ENCODE measurements around the gene STIM1. TPM values are rescaled to one million over a fixed set of nuclear protein-coding genes. Genes with fewer than 3 reads are reported as not detected.

The STIM1 gene
- total RNA-seq, 2 experiments from 2014 or later, result 111 to 113 TPM

- Mint-ChIP-seq H3K27ac (no peak overlapping the region), H3K4me1 (peaks cover 9% of the 10 kb centered on the region), H3K4me3 (no peak overlapping the region), H3K36me3 (ENCODE audit: low read depth) (peaks cover 37% of the 10 kb centered on the region), H3K27me3 (no peaks in the 10 kb centered on the region), H3K9me3 (no peaks in the 10 kb centered on the region)
- no peak for DNase-seq
- POLR2A ChIA-PET, result interaction anchor here (1.5 kb wide), 1 partner anchor 10 kb away, joined by 6 read pairs; no protein-coding TSS in a partner anchor
- CTCF ChIA-PET, result no interaction called here
Measured at GRCh38 chr11:3929232-3929631, 73.8 kb downstream of the STIM1 start.

GRCh38 chr11:3929649-3930048, 74.2 kb downstream of the STIM1 start:
- Mint-ChIP-seq H3K4me3 (no peak overlapping the region), H3K9me3 (no peaks in the 10 kb centered on the region), H3K27me3 (no peaks in the 10 kb centered on the region), H3K4me1 (peaks cover 13% of the 10 kb centered on the region), H3K36me3 (ENCODE audit: low read depth) (peaks cover 41% of the 10 kb centered on the region), H3K27ac (no peak overlapping the region)
- CTCF ChIA-PET, result no interaction called here
- no peak for DNase-seq
- POLR2A ChIA-PET, result interaction anchor here (1.0 to 1.5 kb wide), 2 partner anchors 9 to 18 kb away, joined by 4 to 6 read pairs; no protein-coding TSS in a partner anchor

- peaks cover 28% of the 10 kb centered on the region for H3K4me1 Mint-ChIP-seq
- POLR2A ChIA-PET, result interaction anchor here (0.6 to 1.1 kb wide), 2 partner anchors 21 to 78 kb away, joined by 3 to 6 read pairs; partner anchors contain the start of gene STIM1
- H3K9me3 Mint-ChIP-seq, result no peaks in the 10 kb centered on the region
- no peak for DNase-seq
- peaks cover 59% of the 10 kb centered on the region for H3K36me3 Mint-ChIP-seq (ENCODE audit: low read depth)
- H3K27me3 Mint-ChIP-seq, result no peaks in the 10 kb centered on the region
- no peak overlapping the region for H3K4me3 Mint-ChIP-seq
- CTCF ChIA-PET, result no interaction called here
- no peak overlapping the region for H3K27ac Mint-ChIP-seq
Measured at GRCh38 chr11:3932698-3933097, 77.2 kb downstream of the STIM1 start.

- H3K4me1 Mint-ChIP-seq, result peaks cover 29% of the 10 kb centered on the region
- POLR2A ChIA-PET, result interaction anchor here (0.6 to 1.1 kb wide), 2 partner anchors 22 to 78 kb away, joined by 3 to 6 read pairs; partner anchors contain the start of gene STIM1
- DNase-seq, result no peak
- H3K4me3 Mint-ChIP-seq, result no peak overlapping the region
- H3K36me3 Mint-ChIP-seq (ENCODE audit: low read depth), result peaks cover 59% of the 10 kb centered on the region
- no peaks in the 10 kb centered on the region for H3K27me3 Mint-ChIP-seq
- no peak overlapping the region for H3K27ac Mint-ChIP-seq
- CTCF ChIA-PET, result no interaction called here
- no peaks in the 10 kb centered on the region for H3K9me3 Mint-ChIP-seq
Measured at GRCh38 chr11:3933165-3933628, 77.7 kb downstream of the STIM1 start.

GRCh38 chr11:3934658-3935057, 79.2 kb downstream of the STIM1 start:
- H3K9me3 Mint-ChIP-seq, result no peaks in the 10 kb centered on the region
- H3K4me3 Mint-ChIP-seq, result no peak overlapping the region
- H3K4me1 Mint-ChIP-seq, result peaks cover 36% of the 10 kb centered on the region
- ChIA-PET CTCF (no interaction called here), POLR2A (no interaction called here)
- H3K27me3 Mint-ChIP-seq, result no peaks in the 10 kb centered on the region
- no peak overlapping the region for H3K27ac Mint-ChIP-seq
- peaks cover 50% of the 10 kb centered on the region for H3K36me3 Mint-ChIP-seq (ENCODE audit: low read depth)
- no peak for DNase-seq

- no peak for DNase-seq
- Mint-ChIP-seq H3K9me3 (no peaks in the 10 kb centered on the region), H3K27me3 (no peaks in the 10 kb centered on the region), H3K36me3 (ENCODE audit: low read depth) (peaks cover 49% of the 10 kb centered on the region), H3K27ac (no peak overlapping the region), H3K4me3 (no peak overlapping the region), H3K4me1 (peaks cover 48% of the 10 kb centered on the region)
- POLR2A ChIA-PET, result interaction anchor here (1.6 to 3.0 kb wide), 3 partner anchors 10 to 31 kb away, joined by 3 to 16 read pairs (median 5); no protein-coding TSS in a partner anchor
- CTCF ChIA-PET, result interaction anchor here (1.5 kb wide), 1 partner anchor 136 kb away, joined by 5 read pairs; no protein-coding TSS in a partner anchor
Measured at GRCh38 chr11:3936517-3936916, 81.1 kb downstream of the STIM1 start.

- no peaks in the 10 kb centered on the region for H3K27me3 Mint-ChIP-seq
- no peaks in the 10 kb centered on the region for H3K9me3 Mint-ChIP-seq
- no peak overlapping the region for H3K27ac Mint-ChIP-seq
- ChIA-PET CTCF (interaction anchor here (0.6 to 1.4 kb wide), 4 partner anchors 9 to 134 kb away, joined by 3 to 6 read pairs (median 3); partner anchors contain the start of gene STIM1), POLR2A (interaction anchor here (1.2 to 3.0 kb wide), 4 partner anchors 8 to 156 kb away, joined by 3 to 16 read pairs (median 5); no protein-coding TSS in a partner anchor)
- H3K36me3 Mint-ChIP-seq (ENCODE audit: low read depth), result peaks cover 45% of the 10 kb centered on the region
- no peak overlapping the region for H3K4me3 Mint-ChIP-seq
- peaks cover 70% of the 10 kb centered on the region for H3K4me1 Mint-ChIP-seq
- DNase-seq, result no peak
Measured at GRCh38 chr11:3939211-3939610, 83.7 kb downstream of the STIM1 start.

- CTCF ChIA-PET, result interaction anchor here (0.6 to 1.4 kb wide), 4 partner anchors 8 to 133 kb away, joined by 3 read pairs; partner anchors contain the start of gene STIM1
- Mint-ChIP-seq H3K9me3 (no peaks in the 10 kb centered on the region), H3K36me3 (ENCODE audit: low read depth) (peaks cover 45% of the 10 kb centered on the region), H3K4me3 (no peak overlapping the region), H3K27ac (no peak overlapping the region), H3K4me1 (peaks cover 70% of the 10 kb centered on the region), H3K27me3 (no peaks in the 10 kb centered on the region)
- POLR2A ChIA-PET, result interaction anchor here (1.2 to 3.0 kb wide), 4 partner anchors 8 to 155 kb away, joined by 3 to 16 read pairs (median 5); no protein-coding TSS in a partner anchor
- no peak for DNase-seq
Measured at GRCh38 chr11:3939651-3940190, 84.3 kb downstream of the STIM1 start.

- H3K27ac Mint-ChIP-seq, result peak overlapping the region; percentile 87
- H3K9me3 Mint-ChIP-seq, result peaks cover 2% of the 10 kb centered on the region
- H3K27me3 Mint-ChIP-seq, result no peaks in the 10 kb centered on the region
- H3K4me1 Mint-ChIP-seq, result peaks cover 81% of the 10 kb centered on the region
- DNase-seq, result peak; percentile 29
- CTCF ChIA-PET, result interaction anchor here (0.7 to 2.9 kb wide), 12 partner anchors 11 to 130 kb away, joined by 3 to 25 read pairs (median 6); partner anchors contain the start of gene STIM1
- no peak overlapping the region for H3K4me3 Mint-ChIP-seq
- peaks cover 48% of the 10 kb centered on the region for H3K36me3 Mint-ChIP-seq (ENCODE audit: low read depth)
- POLR2A ChIA-PET, result interaction anchor here (0.9 to 3.2 kb wide), 14 partner anchors 9 to 155 kb away, joined by 3 to 25 read pairs (median 4); partner anchors contain the start of genes RHOG and STIM1
Measured at GRCh38 chr11:3942160-3942955, 86.9 kb downstream of the STIM1 start.

GRCh38 chr11:3942956-3943497, 87.6 kb downstream of the STIM1 start:
- H3K36me3 Mint-ChIP-seq (ENCODE audit: low read depth), result peaks cover 51% of the 10 kb centered on the region
- H3K4me1 Mint-ChIP-seq, result peaks cover 84% of the 10 kb centered on the region
- H3K27me3 Mint-ChIP-seq, result no peaks in the 10 kb centered on the region
- no peak overlapping the region for H3K4me3 Mint-ChIP-seq
- no peak for DNase-seq
- peak overlapping the region; percentile 87 for H3K27ac Mint-ChIP-seq
- CTCF ChIA-PET, result interaction anchor here (0.5 to 2.9 kb wide), 15 partner anchors 10 to 145 kb away, joined by 3 to 25 read pairs (median 5); partner anchors contain the start of gene STIM1
- peaks cover 2% of the 10 kb centered on the region for H3K9me3 Mint-ChIP-seq
- POLR2A ChIA-PET, result interaction anchor here (1.1 to 3.2 kb wide), 11 partner anchors 9 to 154 kb away, joined by 4 to 25 read pairs (median 6); partner anchors contain the start of genes RHOG and STIM1

GRCh38 chr11:3944198-3944597, 88.7 kb downstream of the STIM1 start:
- peak overlapping the region; percentile 51 for H3K27ac Mint-ChIP-seq
- no peaks in the 10 kb centered on the region for H3K27me3 Mint-ChIP-seq
- CTCF ChIA-PET, result interaction anchor here (0.6 to 2.9 kb wide), 6 partner anchors 15 to 129 kb away, joined by 3 to 25 read pairs (median 10); partner anchors contain the start of gene STIM1
- POLR2A ChIA-PET, result interaction anchor here (0.5 to 9.6 kb wide), 5 partner anchors 8 to 162 kb away, joined by 3 to 129 read pairs (median 4); partner anchors contain the start of genes RHOG and STIM1
- H3K36me3 Mint-ChIP-seq (ENCODE audit: low read depth), result peaks cover 55% of the 10 kb centered on the region
- peaks cover 89% of the 10 kb centered on the region for H3K4me1 Mint-ChIP-seq
- no peak for DNase-seq
- no peak overlapping the region for H3K4me3 Mint-ChIP-seq
- peaks cover 2% of the 10 kb centered on the region for H3K9me3 Mint-ChIP-seq

GRCh38 chr11:3946455-3947017, 91.1 kb downstream of the STIM1 start:
- Mint-ChIP-seq H3K36me3 (ENCODE audit: low read depth) (peaks cover 56% of the 10 kb centered on the region), H3K27me3 (no peaks in the 10 kb centered on the region), H3K4me1 (peaks cover 95% of the 10 kb centered on the region), H3K4me3 (peak overlapping the region; percentile 65), H3K9me3 (peaks cover 2% of the 10 kb centered on the region), H3K27ac (peak overlapping the region; percentile 97)
- POLR2A ChIA-PET, result interaction anchor here (0.7 to 9.6 kb wide), 17 partner anchors 9 to 149 kb away, joined by 3 to 129 read pairs (median 10); partner anchors contain the start of genes RHOG and STIM1
- no peak for DNase-seq
- CTCF ChIA-PET, result interaction anchor here (1.4 to 3.3 kb wide), 5 partner anchors 9 to 126 kb away, joined by 4 to 25 read pairs (median 12); partner anchors contain the start of genes RHOG and STIM1

Data from activated CD4-positive, alpha-beta memory T cell treated with anti-CD3 and anti-CD28 coated beads, Interleukin-2, amount 10 ng/mL, durations not matched to agents 7 days and 5 days (primary cell).